HG03159 (cell line): Measurements from ENCODE around the gene IKZF1.

ENCODE experiments used
- ATAC-seq: cut with Tn5 transposase; IDR thresholded peaks from one replicate; pipeline ENCODE4 v1.9.1; 2021; ENCODE audit warnings: mild to moderate bottlenecking, moderate library complexity; ENCODE audit not compliant: unreplicated experiment

Gene IKZF1

GRCh38 chr7:50282813-50283605 is 21.5 kb upstream of the IKZF1 start:
- ATAC-seq = no peak

DNA sequence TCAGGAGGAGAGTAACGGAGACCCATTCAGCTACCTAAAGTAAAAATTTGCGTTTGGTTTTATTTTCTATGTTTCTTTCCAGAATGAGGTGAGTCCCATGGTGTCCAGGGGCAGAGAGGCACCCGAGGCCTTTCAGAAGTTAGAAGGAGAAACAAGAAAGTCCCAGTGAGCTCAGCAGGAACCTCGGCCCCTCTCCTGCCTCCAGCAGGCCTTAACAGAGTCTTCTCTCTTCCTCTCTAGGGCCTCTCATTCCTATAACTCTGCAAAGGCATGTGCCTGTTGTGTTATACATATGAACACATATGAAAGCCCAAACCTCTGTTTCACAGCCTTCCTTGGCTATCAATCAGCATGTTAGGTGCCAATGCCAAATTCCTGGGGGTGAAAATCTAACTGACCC is 20.8 kb upstream of the IKZF1 start:
- ATAC-seq = no peak

GRCh38 chr7:50284296-50284695 is 20.2 kb upstream of the IKZF1 start:
- ATAC-seq = no peak

- ATAC-seq = no peak
Measured at GRCh38 chr7:50285269-50285668, 19.2 kb upstream of the IKZF1 start.

DNA sequence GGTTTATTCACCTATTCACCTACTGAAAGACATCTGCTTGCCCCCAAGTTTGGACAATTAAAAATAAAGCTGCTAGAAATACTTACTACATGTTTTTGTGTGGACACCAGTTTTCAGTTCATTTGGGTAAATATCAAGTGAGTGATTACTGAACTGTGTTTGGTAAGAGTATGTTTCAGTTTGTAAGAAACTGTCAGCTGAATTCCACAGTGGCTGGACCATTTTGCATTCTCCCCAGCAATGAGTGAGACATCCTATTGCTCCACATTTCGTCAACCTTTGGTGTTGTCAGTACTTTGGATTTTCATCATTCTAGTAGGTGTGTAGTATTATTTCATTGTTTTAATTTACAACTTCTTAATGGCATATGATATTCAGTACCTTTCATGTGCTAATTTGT is 17.4 kb upstream of the IKZF1 start:
- no peak for ATAC-seq

GRCh38 chr7:50292165-50292757 is 12.3 kb upstream of the IKZF1 start:
- ATAC-seq = no peak

- peak; percentile 36 for ATAC-seq
Measured at GRCh38 chr7:50292763-50293162, 11.8 kb upstream of the IKZF1 start.

DNA sequence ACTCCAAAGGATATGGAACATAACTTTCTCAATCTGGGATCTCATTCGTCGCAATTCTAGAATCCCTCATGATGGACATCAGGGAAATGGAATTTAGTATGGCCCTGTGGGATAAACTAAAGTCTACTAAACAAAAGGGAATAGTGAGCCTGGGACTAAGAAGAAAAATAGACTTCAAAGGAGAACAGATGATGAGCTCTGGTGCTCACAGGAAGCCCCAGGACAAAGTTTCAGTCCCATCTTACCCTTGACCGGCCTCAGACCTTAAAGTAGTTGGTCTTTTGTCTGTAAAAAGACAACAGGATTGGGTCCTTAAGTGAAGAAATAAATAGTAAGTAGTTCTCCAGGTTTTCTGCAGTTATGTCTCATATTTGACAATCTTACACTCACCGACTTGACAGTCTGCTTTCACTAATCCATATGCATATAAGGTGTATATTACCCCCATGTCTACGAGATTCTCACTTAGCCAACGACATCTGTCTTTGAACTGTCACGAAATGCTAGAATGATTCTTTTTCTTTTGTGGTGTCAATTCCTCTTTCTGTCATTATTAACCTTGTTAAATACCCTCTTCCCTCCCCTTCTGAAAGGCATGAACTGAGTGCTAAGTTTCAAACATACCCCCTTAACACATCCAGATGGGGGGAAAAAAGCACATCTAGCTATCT is 10.9 kb upstream of the IKZF1 start:
- ATAC-seq = peak; percentile 74

DNA sequence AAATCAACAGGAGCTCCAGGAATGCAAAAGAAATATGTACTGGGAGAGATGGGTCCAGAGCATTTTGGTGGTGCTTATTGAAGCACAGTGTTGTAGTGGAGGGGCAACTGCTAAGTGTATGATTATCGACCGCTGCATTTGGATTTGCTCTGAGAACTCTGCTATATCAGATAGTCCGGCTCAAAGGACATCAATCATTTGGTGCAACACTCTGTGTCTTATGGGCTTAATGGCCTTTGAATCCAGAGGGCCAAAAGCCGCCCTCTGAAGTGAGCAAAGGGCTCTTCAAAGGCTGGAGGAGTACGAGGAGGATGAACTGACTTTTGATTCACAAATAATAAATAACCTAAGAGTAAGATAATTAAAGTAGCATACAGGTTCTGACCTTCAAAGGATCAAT is 9.4 kb upstream of the IKZF1 start:
- ATAC-seq = no peak

GRCh38 chr7:50296799-50297198 is 7.7 kb upstream of the IKZF1 start:
- ATAC-seq = no peak

- no peak for ATAC-seq
Measured at GRCh38 chr7:50298811-50299562, 5.5 kb upstream of the IKZF1 start.

- no peak for ATAC-seq
Measured at GRCh38 chr7:50300336-50300735, 4.2 kb upstream of the IKZF1 start.

DNA sequence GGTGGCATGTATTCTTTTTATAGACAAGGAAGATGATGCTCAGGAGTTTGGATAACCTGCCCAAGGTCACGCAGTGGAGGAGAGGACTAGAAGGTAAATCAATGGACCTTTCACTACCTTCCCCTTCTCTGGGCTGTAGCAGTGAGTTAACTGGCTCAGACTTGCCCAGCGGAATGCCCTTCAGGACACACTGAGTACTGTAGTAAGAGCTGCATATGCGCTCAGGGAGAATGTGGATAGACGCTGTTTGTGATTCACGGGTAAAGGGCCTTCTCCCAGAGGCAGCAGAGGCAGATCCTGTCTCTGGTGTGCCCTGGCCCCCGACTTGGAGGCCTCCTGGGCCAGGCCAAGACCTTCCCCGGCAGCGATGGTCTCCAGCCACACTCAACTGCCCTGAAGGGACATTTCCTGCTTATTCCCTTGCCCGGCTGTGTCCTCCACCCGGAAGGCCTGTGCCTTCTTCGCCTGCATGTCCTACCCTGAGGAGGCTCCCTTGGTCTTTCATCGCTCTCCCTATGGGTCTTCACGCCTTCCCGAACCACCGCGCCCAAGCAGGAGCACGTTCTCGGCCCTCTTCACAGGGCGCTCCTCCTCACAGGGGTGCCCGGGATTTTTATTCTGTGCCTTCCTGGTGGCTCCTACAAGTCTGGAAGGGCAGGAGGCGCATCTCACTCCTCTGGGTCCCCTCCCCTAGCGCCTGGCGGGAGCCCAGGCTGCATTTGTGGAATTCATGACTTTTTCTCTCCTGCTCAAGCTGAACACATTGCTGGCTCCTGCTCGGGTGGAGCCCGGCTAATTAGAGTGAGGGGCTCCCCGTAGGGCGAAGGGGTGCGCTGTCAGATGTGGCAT is 1.8 kb upstream of the IKZF1 start:
- ATAC-seq = no peak

DNA sequence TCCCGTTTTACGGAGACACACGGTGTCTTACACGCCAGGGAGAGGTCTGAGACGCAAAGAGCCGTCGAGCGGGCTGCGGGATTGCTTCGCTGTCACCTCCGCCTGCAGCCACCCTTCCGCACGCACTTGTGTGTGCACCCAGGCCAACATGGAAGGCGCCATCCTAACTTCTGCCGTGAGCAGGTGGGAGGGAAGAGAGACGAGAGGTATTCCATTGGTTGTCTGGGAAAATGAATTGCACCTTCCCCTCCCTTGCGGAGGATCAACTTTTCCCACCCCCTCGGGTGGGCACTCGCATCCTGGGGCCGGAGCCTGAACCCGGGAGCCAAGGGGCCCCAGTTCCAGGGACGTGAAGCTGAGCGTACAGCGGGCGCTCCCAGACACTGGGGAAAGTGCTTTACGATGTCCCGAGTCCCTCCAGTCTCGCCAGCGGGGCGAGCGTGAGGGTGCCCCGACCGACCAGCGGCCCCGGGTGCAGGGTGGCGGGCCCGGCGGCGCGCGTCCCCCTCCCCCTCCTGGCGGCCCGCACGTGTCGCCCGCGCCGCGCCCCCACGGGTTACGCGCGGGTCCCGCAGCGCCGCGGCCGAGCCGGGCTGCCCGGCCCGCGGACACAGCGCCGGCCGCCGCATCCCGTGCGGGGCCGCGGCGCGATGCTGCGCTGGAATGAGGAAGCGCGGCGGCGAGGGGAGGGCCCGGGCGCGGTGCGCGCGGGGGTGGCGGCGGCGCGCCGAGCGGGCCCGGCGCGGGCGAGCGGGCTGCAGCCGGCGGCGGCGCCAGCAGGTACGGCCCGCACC is 984 bp upstream of the IKZF1 start:
- ATAC-seq = peak; percentile 34

DNA sequence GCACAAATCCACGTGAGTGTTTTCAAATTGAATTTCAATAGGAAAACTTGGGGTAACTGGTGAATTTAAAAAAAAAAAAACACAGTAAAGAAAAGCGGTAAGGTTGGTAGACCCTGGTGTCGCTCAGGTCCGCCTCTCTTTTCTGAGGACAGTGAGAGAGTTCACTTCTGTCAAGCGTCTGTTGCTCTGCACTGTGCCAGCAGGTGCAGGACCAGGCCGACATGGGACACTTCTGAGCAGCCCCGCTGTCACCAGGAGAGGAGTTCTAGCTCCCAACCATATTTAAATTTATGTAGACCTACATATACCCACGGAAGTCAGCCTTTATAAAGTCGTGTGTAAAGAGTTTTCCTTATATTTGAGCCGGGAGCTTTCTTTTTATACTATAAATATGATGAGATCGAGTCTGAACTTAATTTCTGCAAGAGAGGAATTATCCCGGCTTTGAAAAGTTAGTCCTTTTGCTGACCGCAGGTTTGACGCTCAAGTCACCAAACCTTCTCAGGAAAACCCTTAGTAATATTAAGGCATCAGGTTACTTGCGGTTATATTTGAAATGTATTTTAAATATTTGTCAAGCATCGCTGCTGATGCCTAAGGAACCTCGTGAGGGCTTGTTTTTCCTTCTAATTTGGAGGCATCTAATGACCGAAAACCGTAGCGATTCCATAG is 531 bp downstream of the IKZF1 start:
- peak; percentile 45 for ATAC-seq

GRCh38 chr7:50305583-50306493 is 1.3 kb downstream of the IKZF1 start:
- no peak for ATAC-seq

DNA sequence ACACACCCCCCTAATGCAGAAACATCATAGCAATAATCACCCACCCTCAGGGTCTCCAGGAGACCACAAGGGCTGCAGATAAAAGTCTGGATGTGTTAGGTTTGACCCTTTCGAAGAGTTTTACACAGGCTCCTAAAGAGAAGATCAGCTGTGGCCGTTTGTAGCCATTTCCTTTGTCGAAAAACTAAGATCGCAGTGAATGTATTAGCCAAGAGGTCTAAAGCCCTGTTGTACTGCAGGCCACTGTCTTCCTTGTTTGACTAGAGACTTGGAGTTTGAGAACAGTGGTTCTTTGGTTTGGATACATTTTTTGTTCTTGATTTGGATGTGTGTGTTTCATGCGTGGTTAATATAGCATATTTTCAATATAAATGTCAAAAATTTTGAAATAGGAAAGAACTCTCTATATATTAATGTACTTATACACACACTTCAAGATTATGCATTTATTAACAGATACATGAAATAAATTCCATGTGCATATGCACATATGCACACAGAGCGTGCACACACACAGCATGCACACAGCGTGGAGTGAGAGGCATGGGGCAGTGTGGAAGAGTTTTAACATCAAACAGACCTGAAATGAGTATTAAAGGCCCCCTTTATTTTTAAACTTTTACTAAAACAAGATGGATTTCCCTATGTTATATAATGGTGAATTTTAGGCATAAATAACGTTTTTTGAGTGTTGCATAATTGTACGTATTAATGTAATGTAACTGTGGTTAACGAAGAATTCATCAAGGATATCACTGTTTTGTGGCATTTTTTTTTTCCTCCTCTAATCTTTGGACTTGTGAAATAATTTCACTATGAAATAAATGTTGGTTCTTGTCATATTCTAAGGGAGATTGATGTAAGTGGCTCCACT is 2.2 kb downstream of the IKZF1 start:
- ATAC-seq = no peak
